H1 (cell line): Measurements from ENCODE around the gene COL4A1. TPM values are rescaled to one million over a fixed set of nuclear protein-coding genes. Genes with fewer than 3 reads are reported as not detected.

Source experiments
- CTCF ChIA-PET: fragments of 300-600 bp; sonication (Branson Sonifier 250); formaldehyde crosslinking; loops from one replicate; lab custom pipeline; 2021; ENCODE audit not compliant: partially characterized antibody; lab: Charles Lee
- POLR2A ChIA-PET: fragments of 300-600 bp; sonication (Branson Sonifier 250); formaldehyde crosslinking; loops from one replicate; lab custom pipeline; 2021; ENCODE audit warnings: inconsistent platforms; ENCODE audit not compliant: partially characterized antibody; lab: Charles Lee
- DNase-seq, 2 experiments: peaks; one replicate each; pipeline versions ENCODE4 v3.0.0 to v3.0.0-alpha.2; 2010 to 2022; ENCODE audit warnings: low spot score in 2 of 2, low read depth in 1 of 2, mixed read lengths in 1 of 2
- FAIRE-seq: peaks from 2 replicates; lab custom pipeline; 2011; peaks lifted over from hg19 to GRCh38; lab: Jason Lieb, UNC
- H2AFZ ChIP-seq: 2 replicates; pipeline ENCODE4 v1.8.1; 2012; ENCODE audit warnings: low read length, inconsistent platforms
- H2AK5ac ChIP-seq: 2 replicates; pipeline ENCODE4 v1.6.1; 2013; ENCODE audit warnings: low read depth, low read length
- H2BK120ac ChIP-seq: replicated peaks from 2 replicates; pipeline ENCODE3; 2013; ENCODE audit warnings: low read depth, low read length, inconsistent platforms
- H2BK12ac ChIP-seq: 2 replicates; pipeline ENCODE4 v1.6.1; 2013; ENCODE audit warnings: low read depth, low read length
- H2BK15ac ChIP-seq: 2 replicates; pipeline ENCODE4 v1.6.1; 2013; ENCODE audit warnings: low read length
- H2BK20ac ChIP-seq: 2 replicates; pipeline ENCODE4 v1.6.1; 2013; ENCODE audit warnings: low read length
- H2BK5ac ChIP-seq: 2 replicates; pipeline ENCODE4 v1.6.1; 2013; ENCODE audit warnings: low read depth, low read length
- H3K14ac ChIP-seq: 2 replicates; pipeline ENCODE4 v1.6.1; 2013; ENCODE audit warnings: inconsistent platforms; ENCODE audit not compliant: insufficient read length
- H3K18ac ChIP-seq: 2 replicates; pipeline ENCODE4 v1.6.1; 2013; ENCODE audit warnings: low read length; ENCODE audit errors: extremely low read depth
- H3K23ac ChIP-seq: 2 replicates; pipeline ENCODE4 v1.6.1; 2013; ENCODE audit warnings: inconsistent platforms; ENCODE audit not compliant: insufficient read length
- H3K23me2 ChIP-seq: 2 replicates; pipeline ENCODE4 v1.6.1; 2013; ENCODE audit warnings: low read depth, low read length
- H3K27ac ChIP-seq: 2 replicates; pipeline ENCODE4 v1.6.1; 2011; ENCODE audit warnings: low read depth, low read length, inconsistent platforms
- H3K27me3 ChIP-seq, 4 experiments: replicated peaks in 1 of 4; 1 replicate in 1 of 4; 2 replicates in 3 of 4; pipeline versions ENCODE4 v1.6.1 to v1.8.1; 2011 to 2013; ENCODE audit warnings: low read length in 3 of 4, mild to moderate bottlenecking in 3 of 4, inconsistent platforms in 2 of 4, mixed read lengths in 2 of 4, moderate library complexity in 1 of 4; ENCODE audit not compliant: control insufficient read depth in 3 of 4, insufficient read depth in 3 of 4; ENCODE audit errors: extremely low read depth in 1 of 4
- H3K36me3 ChIP-seq, 4 experiments: 2 replicates each; pipeline versions ENCODE4 v1.6.1 to v1.8.1; 2011 to 2013; ENCODE audit warnings: mild to moderate bottlenecking in 4 of 4, low read length in 3 of 4, moderate library complexity in 2 of 4, control low read depth in 1 of 4, inconsistent platforms in 1 of 4; ENCODE audit not compliant: insufficient read depth in 4 of 4, control insufficient read depth in 2 of 4
- H3K4ac ChIP-seq: replicated peaks from 2 replicates; pipeline ENCODE3; 2013; ENCODE audit warnings: low read length, low read depth, mixed read lengths, inconsistent platforms; ENCODE audit not compliant: insufficient read length
- H3K4me1 ChIP-seq, 4 experiments: replicated peaks in 1 of 4; 1 replicate in 1 of 4; 2 replicates in 3 of 4; pipeline versions ENCODE4 v1.6.1 to v1.8.1; 2011 to 2013; ENCODE audit warnings: low read length in 3 of 4, inconsistent platforms in 2 of 4, mixed read lengths in 1 of 4; ENCODE audit not compliant: insufficient read depth in 4 of 4, control insufficient read depth in 3 of 4
- H3K4me2 ChIP-seq, 2 experiments: 2 replicates each; pipeline versions ENCODE4 v1.6.1 to v1.8.1; 2011 to 2013; ENCODE audit warnings: low read depth in 2 of 2, low read length in 2 of 2, control low read depth in 1 of 2, inconsistent platforms in 1 of 2, mild to moderate bottlenecking in 1 of 2; ENCODE audit not compliant: insufficient read depth in 1 of 2
- H3K4me3 ChIP-seq, 4 experiments: fragments of 200-600, 300-600 bp in 1 of 4; sonication (generic), shearing (Covaris generic), sonication (Bioruptor Twin) in 1 of 4; 2 replicates each; pipeline versions ENCODE4 v1.5.1 to v1.8.1; 2011 to 2016; ENCODE audit warnings: low read length in 4 of 4, low read depth in 3 of 4, control low read depth in 2 of 4, inconsistent platforms in 2 of 4, mild to moderate bottlenecking in 2 of 4, mixed read lengths in 1 of 4, moderate library complexity in 1 of 4; ENCODE audit not compliant: insufficient read depth in 2 of 4; ENCODE audit errors: extremely low read depth in 1 of 4
- H3K56ac ChIP-seq: replicated peaks from 2 replicates; pipeline ENCODE3; 2013; ENCODE audit warnings: low read depth, mild to moderate bottlenecking, mixed read lengths, low read length, inconsistent platforms; ENCODE audit not compliant: insufficient read length
- H3K79me1 ChIP-seq: 2 replicates; pipeline ENCODE4 v1.6.1; 2013; ENCODE audit warnings: low read depth, low read length, control low read depth
- H3K79me2 ChIP-seq, 2 experiments: 2 replicates each; pipeline versions ENCODE4 v1.6.1 to v1.8.1; 2012 to 2013; ENCODE audit warnings: low read length in 2 of 2, mild to moderate bottlenecking in 2 of 2, inconsistent platforms in 1 of 2; ENCODE audit not compliant: insufficient read depth in 2 of 2, control insufficient read depth in 1 of 2
- H3K9ac ChIP-seq, 4 experiments: replicated peaks in 1 of 4; 1 replicate in 1 of 4; 2 replicates in 3 of 4; pipeline versions ENCODE4 v1.6.1 to v1.8.1; 2011 to 2013; ENCODE audit warnings: low read depth in 3 of 4, low read length in 3 of 4, control low read depth in 2 of 4, mild to moderate bottlenecking in 2 of 4, moderate library complexity in 2 of 4, inconsistent platforms in 1 of 4; ENCODE audit errors: extremely low read depth in 1 of 4
- H3K9me3 ChIP-seq, 2 experiments: 2 replicates each; pipeline versions ENCODE4 v1.6.1 to v1.8.1; 2012 to 2013; ENCODE audit warnings: mild to moderate bottlenecking in 2 of 2, moderate library complexity in 2 of 2, control low read depth in 1 of 2, inconsistent platforms in 1 of 2, low read depth in 1 of 2, low read length in 1 of 2, mixed read lengths in 1 of 2; ENCODE audit not compliant: insufficient read depth in 2 of 2
- H4K20me1 ChIP-seq, 2 experiments: replicated peaks in 1 of 2; 2 replicates each; pipeline versions ENCODE3 to v1.8.1; 2011 to 2013; ENCODE audit warnings: inconsistent platforms in 2 of 2, low read length in 2 of 2, mild to moderate bottlenecking in 1 of 2; ENCODE audit not compliant: insufficient read depth in 2 of 2, control insufficient read depth in 1 of 2
- H4K5ac ChIP-seq: 2 replicates; pipeline ENCODE4 v1.6.1; 2013; ENCODE audit warnings: low read length, low read depth, mixed read lengths, inconsistent platforms; ENCODE audit not compliant: insufficient read length
- H4K8ac ChIP-seq: 2 replicates; pipeline ENCODE4 v1.8.0; 2013; ENCODE audit warnings: mild to moderate bottlenecking, moderate library complexity, low read length, inconsistent platforms; ENCODE audit not compliant: insufficient read depth; ENCODE audit errors: extremely low read depth
- H4K91ac ChIP-seq: replicated peaks from 2 replicates; pipeline ENCODE3; 2013; ENCODE audit warnings: low read length, mixed read lengths, inconsistent platforms; ENCODE audit not compliant: insufficient read length
- ASH2L ChIP-seq: fragments of 200-600, 300-600 bp; sonication (generic); IDR thresholded peaks from one replicate; pipeline ENCODE4 v1.7.1; 2017; ENCODE audit warnings: low read length
- CBX5 ChIP-seq: fragments of 300-800, 300-1000 bp; sonication (generic); IDR thresholded peaks from 2 replicates; pipeline ENCODE4 v1.7.1; 2016; ENCODE audit warnings: antibody characterized with exemption, low read length, low read depth
- KDM5A ChIP-seq: fragments of 200-600 bp; IDR thresholded peaks from 2 replicates; pipeline ENCODE4 v1.7.1; 2012; ENCODE audit warnings: mild to moderate bottlenecking, low read length, inconsistent platforms, mixed read lengths
- MAFK ChIP-seq: IDR thresholded peaks from 2 replicates; pipeline ENCODE4 v1.6.1; 2012; ENCODE audit warnings: low read depth, mild to moderate bottlenecking, improper control_type of control experiment, low read length
- NRF1 ChIP-seq: IDR thresholded peaks from 2 replicates; pipeline ENCODE4 v1.6.1; 2011; ENCODE audit warnings: mild to moderate bottlenecking, low read depth, low read length, improper control_type of control experiment
- TAF1 ChIP-seq: IDR thresholded peaks from 2 replicates; pipeline ENCODE4 v1.6.1; 2011; ENCODE audit warnings: mild to moderate bottlenecking, low read depth, low read length
- TEAD4 ChIP-seq: IDR thresholded peaks from 2 replicates; pipeline ENCODE4 v1.6.1; 2012; ENCODE audit warnings: low read depth, low read length, inconsistent platforms, mixed read lengths
- YY1 ChIP-seq: IDR thresholded peaks from 2 replicates; pipeline ENCODE4 v1.6.1; 2011; ENCODE audit warnings: low read depth, mild to moderate bottlenecking, low read length
- WGBS, 2 experiments: shearing (Covaris generic) in 1 of 2; methylation state at CpG; one replicate each; pipeline versions ENCODE4 v1.1.6 to v1.1.7; 2013 to 2015; ENCODE audit warnings: low lambda C conversion rate in 2 of 2, mixed read lengths in 2 of 2, inconsistent platforms in 1 of 2, low coverage in 1 of 2, missing lambda C conversion rate in 1 of 2; ENCODE audit not compliant: insufficient replicate concordance in 2 of 2, insufficient coverage in 1 of 2, insufficient read length in 1 of 2; ENCODE audit errors: extremely low coverage in 1 of 2, missing lambda C conversion rate in 1 of 2; 5-methylcytosine and 5-hydroxymethylcytosine counted together
- polyA plus RNA-seq, 7 experiments: library from polyadenylated mRNA; depleted of rRNA in 3 of 7; stranded (reverse) in 5 of 7; unstranded in 2 of 7; fragments of >200 nt in 5 of 7; fragments of 200-250 nt in 2 of 7; gene quantifications; 1 replicate in 5 of 7; 2 replicates in 1 of 7; 4 replicates in 1 of 7; pipeline versions ENCODE4 v1.2.1 to v1.2.3, GENCODE V29; 2011 to 2013; ENCODE audit warnings: missing spikeins in 2 of 7, mixed read lengths in 2 of 7
- total RNA-seq: library from RNA; stranded (reverse); fragmentation: NEBNext Ultra II Directional; extraction: Animal tissue kit (Norgen Biotek cat#: 25700); gene quantifications from 2 replicates; pipeline ENCODE4 v1.2.1, GENCODE V29; 2021

Gene COL4A1
- total and polyA plus RNA-seq, 2 of the 8 experiments (the other 6 are each of a cell fraction or from before 2014, with no cell fraction given), result 30.7 to 82.0 TPM

- H3K56ac ChIP-seq, result no peak overlapping the region
- H3K4me3 ChIP-seq, result no peak overlapping the region
- no peak overlapping the region for H3K18ac ChIP-seq
- no peak overlapping the region for H3K14ac ChIP-seq
- no peak overlapping the region for H3K4ac ChIP-seq
- peaks cover 0 to 7% of the 10 kb centered on the region in 2 experiments; a peak in 1 of 4 replicates for H3K79me2 ChIP-seq
- H3K9me3 ChIP-seq, result no peaks in the 10 kb centered on the region
- H3K27ac ChIP-seq, result no peak overlapping the region
- no peak overlapping the region for H2AK5ac ChIP-seq
- CTCF ChIA-PET, result interaction anchor here (0.7 to 1.7 kb wide), 10 partner anchors 10 to 165 kb away, joined by 3 to 8 read pairs (median 4); no protein-coding TSS in a partner anchor
- FAIRE-seq (no peak), DNase-seq (no peak)
- H2BK15ac ChIP-seq, result no peak overlapping the region
- H2AFZ ChIP-seq, result no peak overlapping the region
- H4K8ac ChIP-seq, result no peak overlapping the region
- H4K5ac ChIP-seq, result no peak overlapping the region
- H4K20me1 ChIP-seq, result peaks cover 4 to 8% of the 10 kb centered on the region in 2 experiments
- no peak overlapping the region for H3K9ac ChIP-seq
- H2BK20ac ChIP-seq, result no peak overlapping the region
- H4K91ac ChIP-seq, result no peak overlapping the region
- no peak overlapping the region for H2BK120ac ChIP-seq
- H3K27me3 ChIP-seq, result no peaks in the 10 kb centered on the region
- WGBS, 2 experiments, result 88% methylated on average over 8 of the region's 8 CpGs; no CpG with 5 or more reads in 1 of the 2 experiments
- POLR2A ChIA-PET, result no interaction called here
- TF ChIP-seq ASH2L (no peak), TAF1 (no peak), CBX5 (no peak), YY1 (no peak), MAFK (no peak), NRF1 (no peak), TEAD4 (no peak), KDM5A (no peak)
- H3K23me2 ChIP-seq, result no peaks in the 10 kb centered on the region
- H3K23ac ChIP-seq, result no peak overlapping the region
- H2BK5ac ChIP-seq, result no peak overlapping the region
- H3K36me3 ChIP-seq, result no peaks in the 10 kb centered on the region
- H2BK12ac ChIP-seq, result no peak overlapping the region
- H3K4me1 ChIP-seq, result peaks cover 0 to 6% (median 3%) of the 10 kb centered on the region in 4 experiments; a peak in 5 of 7 replicates
- H3K79me1 ChIP-seq, result peaks cover 12% of the 10 kb centered on the region
- H3K4me2 ChIP-seq, result no peak overlapping the region
These were observed 41.5 kb upstream of the COL4A1 start for GRCh38 chr13:110348309-110349105.
